ENCODE measurements around the gene RNU6-1.

The RNU6-1 gene

GRCh38 chr15:67883234-67883773 lies 43.5 kb upstream of the RNU6-1 start:
- H3K4me3 ChIP-seq (replicated peaks; ENCODE audit: low read depth, low read length), result no peak overlapping the region
- DNase-seq (ENCODE audit: extremely low read depth, low read depth), result no peak
- no peak for TF ChIP-seq CTCF (IDR thresholded peaks at IDR 0.05; ENCODE audit: low read depth, low read length, missing control alignments)

GRCh38 chr15:67882487-67883233 lies 42.8 kb upstream of the RNU6-1 start:
- TF ChIP-seq CTCF (IDR thresholded peaks at IDR 0.05; ENCODE audit: low read depth, low read length, missing control alignments), result no peak
- no peak for DNase-seq (ENCODE audit: extremely low read depth, low read depth)
- H3K4me3 ChIP-seq (replicated peaks; ENCODE audit: low read depth, low read length), result no peak overlapping the region

GRCh38 chr15:67880651-67881182 lies 40.9 kb upstream of the RNU6-1 start:
- no peak for DNase-seq (ENCODE audit: extremely low read depth, low read depth)
- no peak overlapping the region for H3K4me3 ChIP-seq (replicated peaks; ENCODE audit: low read depth, low read length)
- no peak for TF ChIP-seq CTCF (IDR thresholded peaks at IDR 0.05; ENCODE audit: low read depth, low read length, missing control alignments)

GRCh38 chr15:67879440-67880129 lies 39.7 kb upstream of the RNU6-1 start:
- no peak overlapping the region for H3K4me3 ChIP-seq (replicated peaks; ENCODE audit: low read depth, low read length)
- no peak for DNase-seq (ENCODE audit: extremely low read depth, low read depth)
- TF ChIP-seq CTCF (IDR thresholded peaks at IDR 0.05; ENCODE audit: low read depth, low read length, missing control alignments), result no peak

GRCh38 chr15:67878712-67879206 lies 38.9 kb upstream of the RNU6-1 start:
- DNase-seq (ENCODE audit: extremely low read depth, low read depth), result no peak
- TF ChIP-seq CTCF (IDR thresholded peaks at IDR 0.05; ENCODE audit: low read depth, low read length, missing control alignments), result no peak
- no peak overlapping the region for H3K4me3 ChIP-seq (replicated peaks; ENCODE audit: low read depth, low read length)

GRCh38 chr15:67873777-67874176 lies 33.9 kb upstream of the RNU6-1 start:
- DNase-seq (ENCODE audit: extremely low read depth, low read depth), result no peak
- TF ChIP-seq CTCF (IDR thresholded peaks at IDR 0.05; ENCODE audit: low read depth, low read length, missing control alignments), result no peak
- no peak overlapping the region for H3K4me3 ChIP-seq (replicated peaks; ENCODE audit: low read depth, low read length)

Measured in HFF-Myc (cell line).